HepG2 (cell line): ENCODE measurements around the gene MACROD2. TPM values are rescaled to one million over a fixed set of nuclear protein-coding genes. Genes with fewer than 3 reads are reported as not detected.

Source experiments
- ATAC-seq: fragments of 200-7000 bp; cut with Tn5 transposase; 3 replicates; pipeline ENCODE4 v1.9.1; 2020; ENCODE audit warnings: mild to moderate bottlenecking, moderate library complexity
- BruUV-seq: library from RNA; stranded (reverse); fragments of 400-500 nt; replicated peaks from 2 replicates; lab custom pipeline; 2021; lab: Mats Ljungman, UMichigan
- CTCF ChIA-PET: fragments of 300-600 bp; formaldehyde crosslinking; extraction: SDS; loops from one replicate; lab custom pipeline; 2021; ENCODE audit warnings: low total read pairs, inconsistent platforms, low intra/inter-chr PET ratio; lab: Yijun Ruan, JAX
- POLR2A ChIA-PET: fragments of 350-600 bp; sonication (Branson Sonifier 250); formaldehyde crosslinking; loops from one replicate; lab custom pipeline; 2020; ENCODE audit warnings: antibody characterized with exemption, inconsistent platforms; lab: Yijun Ruan, JAX
- DNase-seq: peaks from one replicate; pipeline ENCODE4 v3.0.0-alpha.2; 2015; ENCODE audit warnings: low spot score
- FAIRE-seq: peaks from 3 replicates; lab custom pipeline; 2011; peaks lifted over from hg19 to GRCh38; lab: Jason Lieb, UNC
- H2AFZ ChIP-seq: one replicate; pipeline ENCODE4 v1.6.1; 2011; ENCODE audit warnings: low read length, inconsistent platforms
- H3K27ac ChIP-seq: fragments of 300-600 bp; 3 replicates; pipeline ENCODE4 v1.8.0; 2011; ENCODE audit warnings: mixed run types, mild to moderate bottlenecking, mixed read lengths, low read length, inconsistent platforms; ENCODE audit not compliant: insufficient read depth; ENCODE audit errors: extremely low read length
- H3K27me3 ChIP-seq, 2 experiments: fragments of 200-600 bp in 1 of 2; 2 replicates in 1 of 2; 3 replicates in 1 of 2; pipeline versions ENCODE4 v1.6.0 to v1.8.0; 2011; ENCODE audit warnings: low read length in 2 of 2, mild to moderate bottlenecking in 2 of 2, moderate library complexity in 2 of 2, inconsistent platforms in 1 of 2; ENCODE audit not compliant: insufficient read depth in 2 of 2, control insufficient read depth in 1 of 2
- H3K36me3 ChIP-seq, 2 experiments: fragments of 200-600 bp in 1 of 2; replicated peaks in 1 of 2; 2 replicates in 1 of 2; 3 replicates in 1 of 2; pipeline versions ENCODE4 v1.5.1 to v1.8.0; 2011; ENCODE audit warnings: low read length in 2 of 2, inconsistent platforms in 1 of 2; ENCODE audit not compliant: insufficient read depth in 2 of 2, control insufficient read depth in 1 of 2
- H3K4me1 ChIP-seq: 2 replicates; pipeline ENCODE4 v1.5.1; 2012; ENCODE audit warnings: low read length, inconsistent platforms; ENCODE audit not compliant: insufficient read depth
- H3K4me2 ChIP-seq: 2 replicates; pipeline ENCODE4 v1.6.0; 2011; ENCODE audit warnings: low read depth, low read length, inconsistent platforms
- H3K4me3 ChIP-seq, 3 experiments: fragments of 200-600 bp in 1 of 3; sonication (generic), shearing (Covaris generic) in 1 of 3; replicated peaks in 1 of 3; 2 replicates each; pipeline ENCODE4 v1.5.1; 2011 to 2016; ENCODE audit warnings: low read length in 3 of 3, inconsistent platforms in 2 of 3, low read depth in 2 of 3, mild to moderate bottlenecking in 2 of 3, control low read depth in 1 of 3, mixed read lengths in 1 of 3; ENCODE audit not compliant: insufficient read depth in 1 of 3
- H3K79me2 ChIP-seq: one replicate; pipeline ENCODE4 v1.6.1; 2011; ENCODE audit warnings: low read length, inconsistent platforms; ENCODE audit not compliant: insufficient read depth
- H3K9ac ChIP-seq: 2 replicates; pipeline ENCODE4 v1.6.0; 2011; ENCODE audit warnings: mild to moderate bottlenecking, low read depth, low read length, inconsistent platforms; ENCODE audit not compliant: insufficient read depth
- H3K9me3 ChIP-seq: 2 replicates; pipeline ENCODE4 v1.5.1; 2012; ENCODE audit warnings: mild to moderate bottlenecking, low read length
- H4K20me1 ChIP-seq: 2 replicates; pipeline ENCODE4 v1.6.0; 2011; ENCODE audit warnings: inconsistent platforms, mild to moderate bottlenecking, low read length, moderate library complexity; ENCODE audit not compliant: insufficient read depth
- ARNT ChIP-seq: fragments of 450-650 bp; IDR thresholded peaks from 2 replicates; pipeline ENCODE4 v1.6.1; 2017
- CHD4 ChIP-seq: fragments of 200-600 bp; sonication (generic); IDR thresholded peaks from 2 replicates; pipeline ENCODE4 v1.7.0; 2017; ENCODE audit warnings: mild to moderate bottlenecking, low read length, borderline replicate concordance
- HOXA3 ChIP-seq: sonication (generic); formaldehyde crosslinking; IDR thresholded peaks from 2 replicates; pipeline ENCODE4 v1.5.0; 2020; ENCODE audit warnings: missing genetic modification reagents
- NAIF1 ChIP-seq: sonication (generic); formaldehyde crosslinking; IDR thresholded peaks from 2 replicates; pipeline ENCODE4 v1.5.0; 2020; ENCODE audit warnings: mild to moderate bottlenecking, missing genetic modification reagents, borderline replicate concordance
- NFE2L1 ChIP-seq: sonication (generic); formaldehyde crosslinking; IDR thresholded peaks from 2 replicates; pipeline ENCODE4 v1.4.0; 2020; ENCODE audit warnings: missing genetic modification reagents, mild to moderate bottlenecking, borderline replicate concordance
- NFIC ChIP-seq: IDR thresholded peaks from 2 replicates; pipeline ENCODE4 v1.6.1; 2012; ENCODE audit warnings: mild to moderate bottlenecking, low read length, inconsistent platforms
- PLRG1 ChIP-seq: fragments of 450-650 bp; conservative IDR thresholded peaks from 2 replicates; pipeline ENCODE4 v1.6.1; 2016
- PREB ChIP-seq: sonication (generic); formaldehyde crosslinking; IDR thresholded peaks from 2 replicates; pipeline ENCODE4 v1.4.0; 2020; ENCODE audit warnings: missing genetic modification reagents
- TFDP2 ChIP-seq: sonication (generic); formaldehyde crosslinking; IDR thresholded peaks from 2 replicates; pipeline ENCODE4 v1.4.0; 2020; ENCODE audit warnings: missing genetic modification reagents
- ZFX ChIP-seq: sonication (generic); formaldehyde crosslinking; IDR thresholded peaks from 2 replicates; pipeline ENCODE4 v1.4.0; 2020; ENCODE audit warnings: mild to moderate bottlenecking, low read depth, missing genetic modification reagents, moderate library complexity
- ZNF10 ChIP-seq: sonication (generic); formaldehyde crosslinking; IDR thresholded peaks from 2 replicates; pipeline ENCODE4 v1.4.0; 2020; ENCODE audit warnings: mild to moderate bottlenecking, low read depth, missing genetic modification reagents, borderline replicate concordance
- ZNF224 ChIP-seq: sonication (generic); formaldehyde crosslinking; IDR thresholded peaks from 2 replicates; pipeline ENCODE4 v1.5.0; 2020; ENCODE audit warnings: mild to moderate bottlenecking, missing genetic modification reagents
- ZNF674 ChIP-seq: sonication (generic); formaldehyde crosslinking; IDR thresholded peaks from 2 replicates; pipeline ENCODE4 v1.5.0; 2020; ENCODE audit warnings: low read depth, mild to moderate bottlenecking, missing genetic modification reagents
- ZNF768 ChIP-seq: sonication (generic); formaldehyde crosslinking; IDR thresholded peaks from 2 replicates; pipeline ENCODE4 v1.4.0; 2020; ENCODE audit warnings: missing genetic modification reagents
- WGBS: methylation state at CpG from one replicate; pipeline ENCODE4 v1.1.6; 2017; ENCODE audit warnings: low lambda C conversion rate; 5-methylcytosine and 5-hydroxymethylcytosine counted together
- in situ Hi-C: cut with HindIII; loops from 2 replicates; pipeline ENCODE4 v1.10.0; 2017; ENCODE audit warnings: low pct_unique_long_range_greater_than_20kb; ENCODE audit not compliant: extremely low pct_ligation_motif_present
- intact Hi-C: fragments of 100-400 bp; cut with micrococcal nuclease; formaldehyde crosslinking; loops from one replicate; pipeline ENCODE4 v1.10.0; 2022; ENCODE audit not compliant: unreplicated experiment
- polyA plus RNA-seq, 8 experiments: library from polyadenylated mRNA; depleted of rRNA in 3 of 8; stranded (reverse) in 7 of 8; unstranded in 1 of 8; fragments of >200 nt; fragmentation: Illumina TruSeq in 4 of 8; extraction: Trizol in 4 of 8; gene quantifications; 2 replicates each; pipeline versions ENCODE4 v1.2.1 to v1.2.3, GENCODE V29; 2011 to 2016; ENCODE audit warnings: low read depth in 4 of 8, missing spikeins in 1 of 8, mixed read lengths in 1 of 8; ENCODE audit not compliant: insufficient read depth in 1 of 8
- total RNA-seq, 5 experiments: library from RNA; depleted of rRNA; stranded (reverse); fragments of >200 nt; fragmentation: Illumina TruSeq; extraction: Trizol; gene quantifications; 2 replicates each; pipeline ENCODE4 v1.2.3, GENCODE V29; 2016; ENCODE audit warnings: low read depth in 1 of 5
- TF ChIP-seq, protein P1 (sequence below): sonication (generic); formaldehyde crosslinking; IDR thresholded peaks from 2 replicates; pipeline ENCODE4 v1.5.0; 2020; ENCODE audit warnings: mild to moderate bottlenecking, missing genetic modification reagents
- TF ChIP-seq, protein P2 (sequence below): sonication (generic); formaldehyde crosslinking; IDR thresholded peaks from 2 replicates; pipeline ENCODE4 v1.5.0; 2020; ENCODE audit warnings: mild to moderate bottlenecking, missing genetic modification reagents

MACROD2 gene
- total and polyA plus RNA-seq, 2 of the 13 experiments (the other 11 are each of a cell fraction or from before 2014, with no cell fraction given) = 0.13 to 0.51 TPM

DNA sequence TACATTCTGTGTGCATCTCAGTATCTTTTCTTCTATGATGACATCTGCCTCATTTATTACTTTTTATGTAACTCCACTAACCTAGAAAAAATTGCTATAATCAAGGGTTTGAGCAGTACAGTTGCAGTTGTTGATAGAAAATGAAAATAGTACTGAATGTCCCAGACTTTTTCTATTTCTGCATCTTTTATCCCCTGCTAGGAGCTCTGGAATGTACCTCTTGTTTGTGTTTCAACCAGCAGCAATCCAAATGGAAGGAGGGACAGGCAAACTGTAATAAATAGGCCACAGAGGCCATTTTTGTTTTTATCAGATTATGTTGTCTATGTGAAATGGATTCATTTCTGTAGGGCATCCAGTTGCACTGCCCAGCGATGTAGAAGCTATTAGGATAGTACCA is 2041.0 kb downstream of the MACROD2 start:
- H4K20me1 ChIP-seq = no peaks in the 10 kb centered on the region
- H2AFZ ChIP-seq = no peak overlapping the region
- H3K4me1 ChIP-seq = no peaks in the 10 kb centered on the region
- 0 out of 2 replicates have a peak, but pooled peaks cover 7% of the 10 kb centered on the region for H3K9me3 ChIP-seq
- FAIRE-seq (no peak), DNase-seq (no peak), ATAC-seq (no peak)
- H3K79me2 ChIP-seq = no peaks in the 10 kb centered on the region
- H3K9ac ChIP-seq = no peak overlapping the region
- intact Hi-C loops = no loop called here
- no peaks in the 10 kb centered on the region for H3K36me3 ChIP-seq
- POLR2A ChIA-PET = no interaction called here
- 3% methylated on average over 1 of the region's 1 CpG for WGBS
- in situ Hi-C loops = no loop called here
- no peak overlapping the region for H3K27ac ChIP-seq
- no peak overlapping the region for H3K4me3 ChIP-seq
- CTCF ChIA-PET = no interaction called here
- BruUV-seq = no TSS peak
- H3K4me2 ChIP-seq = no peak overlapping the region
- H3K27me3 ChIP-seq = no peaks in the 10 kb centered on the region
- TF ChIP-seq, protein P1, sequence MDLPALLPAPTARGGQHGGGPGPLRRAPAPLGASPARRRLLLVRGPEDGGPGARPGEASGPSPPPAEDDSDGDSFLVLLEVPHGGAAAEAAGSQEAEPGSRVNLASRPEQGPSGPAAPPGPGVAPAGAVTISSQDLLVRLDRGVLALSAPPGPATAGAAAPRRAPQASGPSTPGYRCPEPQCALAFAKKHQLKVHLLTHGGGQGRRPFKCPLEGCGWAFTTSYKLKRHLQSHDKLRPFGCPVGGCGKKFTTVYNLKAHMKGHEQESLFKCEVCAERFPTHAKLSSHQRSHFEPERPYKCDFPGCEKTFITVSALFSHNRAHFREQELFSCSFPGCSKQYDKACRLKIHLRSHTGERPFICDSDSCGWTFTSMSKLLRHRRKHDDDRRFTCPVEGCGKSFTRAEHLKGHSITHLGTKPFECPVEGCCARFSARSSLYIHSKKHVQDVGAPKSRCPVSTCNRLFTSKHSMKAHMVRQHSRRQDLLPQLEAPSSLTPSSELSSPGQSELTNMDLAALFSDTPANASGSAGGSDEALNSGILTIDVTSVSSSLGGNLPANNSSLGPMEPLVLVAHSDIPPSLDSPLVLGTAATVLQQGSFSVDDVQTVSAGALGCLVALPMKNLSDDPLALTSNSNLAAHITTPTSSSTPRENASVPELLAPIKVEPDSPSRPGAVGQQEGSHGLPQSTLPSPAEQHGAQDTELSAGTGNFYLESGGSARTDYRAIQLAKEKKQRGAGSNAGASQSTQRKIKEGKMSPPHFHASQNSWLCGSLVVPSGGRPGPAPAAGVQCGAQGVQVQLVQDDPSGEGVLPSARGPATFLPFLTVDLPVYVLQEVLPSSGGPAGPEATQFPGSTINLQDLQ = no peak
- TF ChIP-seq, protein P2, sequence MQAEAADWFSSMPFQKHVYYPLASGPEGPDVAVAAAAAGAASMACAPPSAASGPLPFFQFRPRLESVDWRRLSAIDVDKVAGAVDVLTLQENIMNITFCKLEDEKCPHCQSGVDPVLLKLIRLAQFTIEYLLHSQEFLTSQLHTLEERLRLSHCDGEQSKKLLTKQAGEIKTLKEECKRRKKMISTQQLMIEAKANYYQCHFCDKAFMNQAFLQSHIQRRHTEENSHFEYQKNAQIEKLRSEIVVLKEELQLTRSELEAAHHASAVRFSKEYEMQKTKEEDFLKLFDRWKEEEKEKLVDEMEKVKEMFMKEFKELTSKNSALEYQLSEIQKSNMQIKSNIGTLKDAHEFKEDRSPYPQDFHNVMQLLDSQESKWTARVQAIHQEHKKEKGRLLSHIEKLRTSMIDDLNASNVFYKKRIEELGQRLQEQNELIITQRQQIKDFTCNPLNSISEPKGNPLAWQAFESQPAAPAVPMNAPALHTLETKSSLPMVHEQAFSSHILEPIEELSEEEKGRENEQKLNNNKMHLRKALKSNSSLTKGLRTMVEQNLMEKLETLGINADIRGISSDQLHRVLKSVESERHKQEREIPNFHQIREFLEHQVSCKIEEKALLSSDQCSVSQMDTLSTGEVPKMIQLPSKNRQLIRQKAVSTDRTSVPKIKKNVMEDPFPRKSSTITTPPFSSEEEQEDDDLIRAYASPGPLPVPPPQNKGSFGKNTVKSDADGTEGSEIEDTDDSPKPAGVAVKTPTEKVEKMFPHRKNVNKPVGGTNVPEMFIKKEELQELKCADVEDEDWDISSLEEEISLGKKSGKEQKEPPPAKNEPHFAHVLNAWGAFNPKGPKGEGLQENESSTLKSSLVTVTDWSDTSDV (CRISPR knock-in tag) = no peak
- TF ChIP-seq HOXA3 (CRISPR knock-in tag) (no peak), PREB (CRISPR knock-in tag) (no peak), ZFX (CRISPR knock-in tag) (no peak), PLRG1 (no peak), CHD4 (no peak), NFIC (no peak), ZNF768 (CRISPR knock-in tag) (no peak), ZNF674 (no peak), ARNT (no peak), NFE2L1 (CRISPR knock-in tag) (no peak), ZNF10 (CRISPR knock-in tag) (no peak), NAIF1 (no peak), TFDP2 (CRISPR knock-in tag) (no peak), ZNF224 (CRISPR knock-in tag) (no peak)
- TF ChIP-seq, all 625 proteins: peak for 0
